Thyroid gland (tissue), 4 donors: ENCODE data around the gene HSD17B14. TPM values are rescaled to one million over a fixed set of nuclear protein-coding genes. Genes with fewer than 3 reads are reported as not detected.
A peak's percentile ranks its signal among the peaks of the same experiment; 100 is the strongest.

Experiments
- DNase-seq, 2 donors: peaks; one replicate each; pipeline ENCODE4 v3.0.0-alpha.2; 2019
- H3K27ac ChIP-seq, 3 donors: fragments of 200-600 bp; sonication (generic); 1 replicate in 2 of 3; 2 replicates in 1 of 3; pipeline ENCODE4 v1.5.1; 2016 to 2019; ENCODE audit warnings: mild to moderate bottlenecking in 1 of 3, moderate library complexity in 1 of 3
- H3K27me3 ChIP-seq: fragments of 200-600 bp; sonication (generic); one replicate; pipeline ENCODE4 v1.5.1; 2019
- H3K36me3 ChIP-seq, 2 donors: fragments of 200-600 bp; sonication (generic); one replicate each; pipeline ENCODE4 v1.5.1; 2016 to 2019
- H3K4me1 ChIP-seq, 2 donors: fragments of 200-600 bp; sonication (generic); one replicate each; pipeline ENCODE4 v1.5.1; 2017 to 2019
- H3K4me3 ChIP-seq, 3 donors: fragments of 200-600 bp; sonication (generic); replicated peaks in 1 of 3; 1 replicate in 2 of 3; 2 replicates in 1 of 3; pipeline ENCODE4 v1.5.1; 2016; ENCODE audit warnings: mild to moderate bottlenecking in 1 of 3
- H3K9me3 ChIP-seq: fragments of 200-600 bp; sonication (generic); one replicate; pipeline ENCODE4 v1.5.1; 2017
- POLR2A ChIP-seq, 2 donors: fragments of 450-650 bp; IDR thresholded peaks; one replicate each; pipeline ENCODE4 v1.6.1; 2017; ENCODE audit warnings: antibody characterized with exemption in 2 of 2, mild to moderate bottlenecking in 2 of 2, moderate library complexity in 1 of 2
- WGBS, 2 donors: methylation state at CpG; one replicate each; pipeline ENCODE4 v1.1.5; 2017; 5-methylcytosine and 5-hydroxymethylcytosine counted together
- intact Hi-C: fragments of 100-400 bp; cut with DNase I; formaldehyde crosslinking; loops from one replicate; pipeline ENCODE4 v1.15.1; 2023
- total RNA-seq, 4 donors: library from RNA; depleted of rRNA; stranded (reverse); fragments of >200 nt; gene quantifications; one replicate each; pipeline ENCODE4 v1.2.3, GENCODE V29; 2016
- TF ChIP-seq, protein P1 (sequence below), 6 experiments: fragments of 200-600 bp in 3 of 6; fragments of 450-650 bp in 3 of 6; sonication (generic) in 3 of 6; IDR thresholded peaks; one replicate each; pipeline ENCODE4 v1.5.1; 2016 to 2019; ENCODE audit warnings: antibody characterized with exemption in 6 of 6, mild to moderate bottlenecking in 2 of 6, inconsistent platforms in 1 of 6, moderate library complexity in 1 of 6

Gene HSD17B14
- total RNA-seq, 4 donors from 2014 or later: 11.9 to 46.8 (median 22.2) TPM

DNA sequence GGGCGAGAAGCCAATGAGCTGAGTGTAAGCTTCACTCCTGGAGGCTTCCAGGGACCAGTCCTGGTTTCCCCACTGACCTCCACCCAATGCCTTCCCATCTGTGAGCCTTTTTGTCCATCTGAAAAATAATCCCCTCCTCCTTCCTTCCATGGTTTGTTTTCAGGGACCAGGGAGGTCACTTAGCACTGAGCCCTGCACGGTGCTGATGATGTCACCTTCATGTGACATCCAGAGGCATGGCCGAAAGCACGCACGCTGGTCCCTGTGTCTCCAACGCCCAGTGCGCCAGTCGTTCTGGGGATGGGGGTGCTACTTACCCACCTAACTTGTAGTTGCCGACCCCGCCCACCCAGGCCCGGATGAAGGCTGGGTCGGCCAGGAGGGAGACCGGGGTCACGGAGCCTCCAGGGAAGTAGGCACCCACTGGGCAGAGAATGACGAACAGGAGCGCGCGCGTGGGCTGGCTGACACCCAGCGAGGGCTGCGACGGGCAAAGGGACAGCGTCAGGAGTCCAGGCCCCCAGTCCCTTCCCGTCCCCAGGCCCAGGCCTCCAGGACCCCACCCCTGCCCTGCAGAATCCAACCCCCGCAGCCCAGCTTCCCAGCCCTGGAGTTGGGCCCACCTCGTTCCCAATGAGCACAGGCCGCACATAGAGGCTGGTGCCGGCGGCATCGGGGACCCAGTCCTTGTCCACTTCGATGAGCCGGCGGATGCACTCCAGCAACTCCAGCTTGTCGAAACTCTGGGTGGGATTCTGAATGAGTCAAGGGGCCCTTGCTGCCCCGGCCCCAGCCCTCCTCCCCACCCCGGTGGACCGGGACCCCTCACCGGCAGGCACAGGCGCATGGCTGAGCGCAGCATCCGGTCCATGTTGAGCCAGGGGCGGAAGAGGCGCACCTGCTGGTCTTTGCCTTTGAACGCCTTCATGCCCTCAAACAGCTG is 36.7 kb downstream of the HSD17B14 start:
- DNase-seq: no peak
- intact Hi-C loops: loop anchor here (5.0 kb wide), 1 partner anchor 173 kb away; no protein-coding TSS in a partner anchor
- Histone ChIP-seq H3K27me3 (no peaks in the 10 kb centered on the region), H3K4me3 (no peak overlapping the region), H3K9me3 (no peaks in the 10 kb centered on the region), H3K27ac (no peak overlapping the region), H3K36me3 (peaks cover 0 to 3% of the 10 kb centered on the region in 2 donors), H3K4me1 (peaks cover 4 to 17% of the 10 kb centered on the region in 2 donors)
- no peak for TF ChIP-seq POLR2A (IDR thresholded peaks at IDR 0.05)
- TF ChIP-seq, protein P1, sequence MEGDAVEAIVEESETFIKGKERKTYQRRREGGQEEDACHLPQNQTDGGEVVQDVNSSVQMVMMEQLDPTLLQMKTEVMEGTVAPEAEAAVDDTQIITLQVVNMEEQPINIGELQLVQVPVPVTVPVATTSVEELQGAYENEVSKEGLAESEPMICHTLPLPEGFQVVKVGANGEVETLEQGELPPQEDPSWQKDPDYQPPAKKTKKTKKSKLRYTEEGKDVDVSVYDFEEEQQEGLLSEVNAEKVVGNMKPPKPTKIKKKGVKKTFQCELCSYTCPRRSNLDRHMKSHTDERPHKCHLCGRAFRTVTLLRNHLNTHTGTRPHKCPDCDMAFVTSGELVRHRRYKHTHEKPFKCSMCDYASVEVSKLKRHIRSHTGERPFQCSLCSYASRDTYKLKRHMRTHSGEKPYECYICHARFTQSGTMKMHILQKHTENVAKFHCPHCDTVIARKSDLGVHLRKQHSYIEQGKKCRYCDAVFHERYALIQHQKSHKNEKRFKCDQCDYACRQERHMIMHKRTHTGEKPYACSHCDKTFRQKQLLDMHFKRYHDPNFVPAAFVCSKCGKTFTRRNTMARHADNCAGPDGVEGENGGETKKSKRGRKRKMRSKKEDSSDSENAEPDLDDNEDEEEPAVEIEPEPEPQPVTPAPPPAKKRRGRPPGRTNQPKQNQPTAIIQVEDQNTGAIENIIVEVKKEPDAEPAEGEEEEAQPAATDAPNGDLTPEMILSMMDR (IDR thresholded peaks at IDR 0.05): no peak
- WGBS, 2 donors: 90 to 92% methylated on average over 18 to 39 of the region's 44 CpGs

DNA sequence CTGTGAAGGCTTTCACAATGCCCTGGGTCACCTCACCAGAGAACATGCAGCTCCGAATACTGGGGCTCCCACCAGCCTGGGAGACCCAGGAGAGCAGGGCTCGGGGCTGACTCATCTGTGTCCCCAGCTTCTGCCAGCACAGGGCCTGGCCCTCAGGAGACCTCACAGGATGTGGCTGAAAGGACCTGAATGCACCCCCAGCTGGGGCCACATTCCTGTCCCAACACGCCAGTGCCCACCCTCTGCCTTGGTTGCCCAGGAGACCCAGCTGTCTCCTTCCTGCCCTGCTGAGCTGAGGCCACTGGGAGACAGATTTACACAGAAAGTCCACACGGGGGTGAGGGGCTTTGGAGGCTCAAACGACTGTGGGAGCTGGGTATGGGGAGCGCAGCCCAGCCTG is 37.4 kb downstream of the HSD17B14 start:
- 48 to 60% methylated on average over 4 of the region's 6 CpGs for WGBS, 2 donors

DNA sequence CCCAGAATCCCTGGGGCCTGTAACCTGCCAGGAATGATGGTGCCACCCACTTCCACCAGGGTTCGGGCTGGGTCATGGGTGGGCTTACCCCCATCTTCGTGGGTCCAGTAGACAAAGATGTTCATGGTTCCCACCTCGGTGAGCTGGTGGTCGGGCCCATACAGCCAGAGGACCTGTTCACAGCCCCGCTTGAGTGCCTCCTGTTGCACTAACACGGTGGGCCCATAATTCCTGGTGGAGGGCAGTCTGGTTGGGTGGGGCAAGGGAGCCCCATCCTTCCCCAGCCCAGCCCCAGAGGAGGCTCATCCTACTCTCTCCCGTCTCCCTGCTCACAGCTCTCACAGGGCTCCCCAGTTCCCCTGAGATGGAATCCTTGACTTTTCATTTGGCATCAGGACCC is 39.2 kb downstream of the HSD17B14 start:
- intact Hi-C loops: loop anchor here (5.0 kb wide), 1 partner anchor 175 kb away; no protein-coding TSS in a partner anchor
- Histone ChIP-seq H3K27me3 (no peaks in the 10 kb centered on the region), H3K36me3 (peaks cover 0 to 3% of the 10 kb centered on the region in 2 donors), H3K27ac (no peak overlapping the region), H3K9me3 (no peaks in the 10 kb centered on the region), H3K4me1 (peaks cover 6 to 18% of the 10 kb centered on the region in 2 donors), H3K4me3 (no peak overlapping the region)
- TF ChIP-seq, protein P1 (IDR thresholded peaks at IDR 0.05): no peak
- TF ChIP-seq POLR2A (IDR thresholded peaks at IDR 0.05): no peak
- 94% methylated on average over 1 to 7 of the region's 7 CpGs for WGBS, 2 donors
- DNase-seq: no peak

More for the DNA sequence above, 37.4 kb downstream of the HSD17B14 start:
- Histone ChIP-seq H3K9me3 (no peaks in the 10 kb centered on the region), H3K4me1 (peaks cover 6 to 18% of the 10 kb centered on the region in 2 donors), H3K27me3 (no peaks in the 10 kb centered on the region), H3K36me3 (peaks cover 0 to 3% of the 10 kb centered on the region in 2 donors), H3K27ac (no peak overlapping the region), H3K4me3 (no peak overlapping the region)
- no peak for DNase-seq
- intact Hi-C loops: loop anchor here (5.0 kb wide), 1 partner anchor 173 kb away; no protein-coding TSS in a partner anchor
- no peak for TF ChIP-seq POLR2A (IDR thresholded peaks at IDR 0.05)
- TF ChIP-seq, protein P1 (IDR thresholded peaks at IDR 0.05): no peak

DNA sequence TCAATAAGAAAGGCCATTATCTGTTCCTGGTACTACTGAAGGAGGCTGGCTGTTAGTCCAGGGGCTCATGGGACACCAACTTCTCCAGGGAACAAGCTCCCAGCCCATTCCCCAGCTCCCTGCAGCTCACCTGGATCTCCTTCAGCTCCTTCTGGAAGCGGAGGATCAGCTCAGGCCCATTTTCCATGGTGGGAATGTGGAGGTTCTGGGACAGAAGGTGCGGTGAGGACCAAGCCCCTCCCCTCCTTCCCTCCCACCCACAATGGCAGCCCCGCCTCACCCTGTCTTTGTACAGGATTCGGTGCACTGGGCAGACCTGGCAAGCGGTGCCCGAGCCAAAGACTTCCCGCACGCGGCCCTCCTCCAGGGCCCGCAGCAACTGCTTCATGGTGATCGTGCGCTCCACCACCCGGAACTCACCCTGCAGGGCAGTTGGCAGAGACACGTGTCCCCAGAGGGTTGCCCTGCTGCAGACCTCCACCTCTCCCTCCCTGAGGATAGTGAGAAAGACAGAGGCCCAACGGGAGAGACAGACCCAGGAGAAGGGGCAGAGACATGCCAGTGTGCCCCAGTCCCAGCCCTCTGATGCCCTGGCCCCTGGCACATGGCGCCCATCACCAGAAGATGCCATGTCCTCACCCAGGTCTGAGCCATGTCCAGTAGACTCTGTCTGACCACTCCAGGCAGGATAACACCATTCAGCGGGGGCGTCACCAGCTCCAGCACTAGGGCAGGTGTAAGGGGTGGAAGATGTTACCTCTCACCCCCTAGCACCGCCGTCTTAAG is 39.8 kb downstream of the HSD17B14 start:
- Histone ChIP-seq H3K4me3 (no peak overlapping the region), H3K9me3 (no peaks in the 10 kb centered on the region), H3K4me1 (peaks cover 6 to 18% of the 10 kb centered on the region in 2 donors), H3K36me3 (peaks cover 0 to 3% of the 10 kb centered on the region in 2 donors), H3K27me3 (no peaks in the 10 kb centered on the region), H3K27ac (peak overlapping the region; percentile 85 to 98 (median 86))
- DNase-seq: no peak
- TF ChIP-seq POLR2A (IDR thresholded peaks at IDR 0.05): no peak
- TF ChIP-seq, protein P1 (IDR thresholded peaks at IDR 0.05): no peak
- intact Hi-C loops: loop anchor here (5.0 kb wide), 1 partner anchor 176 kb away; no protein-coding TSS in a partner anchor
- 85 to 94% methylated on average over 2 to 15 of the region's 20 CpGs for WGBS, 2 donors
